GM12878 (cell line): ENCODE data around the gene CAMTA1. TPM values are rescaled to one million over a fixed set of nuclear protein-coding genes. Genes with fewer than 3 reads are reported as not detected.

Experiments
- ATAC-seq: fragments of 200-7000 bp; cut with Tn5 transposase; 3 replicates; pipeline ENCODE4 v1.9.1; 2020; ENCODE audit warnings: mild to moderate bottlenecking, moderate library complexity
- BruUV-seq: library from RNA; stranded (reverse); fragments of 400-500 nt; replicated peaks from 2 replicates; lab custom pipeline; 2021; lab: Mats Ljungman, UMichigan
- CTCF ChIA-PET: fragments of 300-600 bp; sonication (Branson Sonifier 250); formaldehyde crosslinking; extraction: SDS; loops from one replicate; lab custom pipeline; 2021; ENCODE audit warnings: inconsistent platforms; lab: Yijun Ruan, JAX
- POLR2A ChIA-PET: fragments of 350-600 bp; formaldehyde crosslinking; extraction: SDS; loops from one replicate; lab custom pipeline; 2021; ENCODE audit warnings: inconsistent platforms; lab: Charles Lee
- RAD21 ChIA-PET: fragments of 300-600 bp; sonication (Branson Sonifier 250); formaldehyde crosslinking; loops from one replicate; lab custom pipeline; 2023; ENCODE audit warnings: antibody characterized with exemption; ENCODE audit not compliant: unreplicated experiment; lab: Charles Lee
- SMC1A ChIA-PET: fragments of 300-600 bp; sonication (Branson Sonifier 250); formaldehyde crosslinking; loops from one replicate; lab custom pipeline; 2023; ENCODE audit not compliant: unreplicated experiment, uncharacterized antibody; lab: Charles Lee
- DNase-seq: peaks from one replicate; pipeline ENCODE4 v3.0.0-alpha.2; 2011; ENCODE audit warnings: low read depth, low spot score
- FAIRE-seq: peaks from 3 replicates; lab custom pipeline; 2011; peaks lifted over from hg19 to GRCh38; lab: Jason Lieb, UNC
- H2AFZ ChIP-seq: 2 replicates; pipeline ENCODE4 v1.6.0; 2011; ENCODE audit warnings: low read depth, low read length, control low read depth; ENCODE audit not compliant: control insufficient read depth
- H3K27ac ChIP-seq: 2 replicates; pipeline ENCODE4 v1.5.1; 2011; ENCODE audit warnings: control low read depth; ENCODE audit not compliant: control insufficient read depth, insufficient read depth
- H3K27me3 ChIP-seq, 2 experiments: replicated peaks in 1 of 2; 2 replicates each; pipeline versions ENCODE4 v1.6.0 to v1.6.1; 2011; ENCODE audit warnings: low read length in 1 of 2; ENCODE audit not compliant: control insufficient read depth in 2 of 2, insufficient read depth in 2 of 2
- H3K36me3 ChIP-seq, 2 experiments: 2 replicates each; pipeline ENCODE4 v1.5.1; 2011; ENCODE audit warnings: low read length in 1 of 2; ENCODE audit not compliant: control insufficient read depth in 2 of 2, insufficient read depth in 2 of 2
- H3K4me1 ChIP-seq: 2 replicates; pipeline ENCODE4 v1.6.1; 2011; ENCODE audit warnings: mild to moderate bottlenecking, low read length, moderate library complexity, mixed read lengths; ENCODE audit not compliant: control insufficient read depth, insufficient read depth
- H3K4me2 ChIP-seq: 2 replicates; pipeline ENCODE4 v1.6.0; 2011; ENCODE audit warnings: control low read depth; ENCODE audit not compliant: control insufficient read depth, insufficient read depth
- H3K4me3 ChIP-seq: fragments of 200-600 bp; sonication (generic); 2 replicates; pipeline ENCODE4 v1.5.1; 2016
- H3K79me2 ChIP-seq: 2 replicates; pipeline ENCODE4 v1.6.0; 2011; ENCODE audit warnings: low read length; ENCODE audit not compliant: control insufficient read depth, insufficient read depth
- H3K9ac ChIP-seq: 2 replicates; pipeline ENCODE4 v1.8.0; 2011; ENCODE audit warnings: low read length, control low read depth, mixed read lengths; ENCODE audit not compliant: control insufficient read depth, insufficient read depth
- H3K9me3 ChIP-seq: replicated peaks from 3 replicates; pipeline ENCODE4 v1.5.1; 2011; ENCODE audit warnings: mild to moderate bottlenecking, low read length; ENCODE audit not compliant: control insufficient read depth, insufficient read depth
- H4K20me1 ChIP-seq: 2 replicates; pipeline ENCODE4 v1.6.0; 2011; ENCODE audit not compliant: control insufficient read depth, insufficient read depth
- BHLHE40 ChIP-seq, 2 experiments: fragments of 450-650 bp in 1 of 2; IDR thresholded peaks; 2 replicates each; pipeline ENCODE4 v1.6.1; 2011 to 2017; ENCODE audit warnings: low read depth in 2 of 2, borderline replicate concordance in 1 of 2, improper control_type of control experiment in 1 of 2, low read length in 1 of 2, mild to moderate bottlenecking in 1 of 2
- EED ChIP-seq: sonication (generic); IDR thresholded peaks from 2 replicates; pipeline ENCODE4 v1.6.1; 2016; ENCODE audit warnings: antibody characterized with exemption, low read depth
- ESRRA ChIP-seq: IDR thresholded peaks from 2 replicates; pipeline ENCODE4 v1.6.1; 2012; ENCODE audit warnings: mild to moderate bottlenecking, low read length, improper control_type of control experiment
- IKZF2 ChIP-seq, 2 experiments: fragments of 450-650 bp; IDR thresholded peaks; 2 replicates each; pipeline ENCODE4 v1.6.1; 2017; ENCODE audit warnings: mild to moderate bottlenecking in 2 of 2, moderate library complexity in 2 of 2
- JUND ChIP-seq: IDR thresholded peaks from 2 replicates; pipeline ENCODE4 v1.6.1; 2012; ENCODE audit warnings: low read depth, mild to moderate bottlenecking, low read length, improper control_type of control experiment, moderate library complexity
- KDM1A ChIP-seq: fragments of 200-600 bp; sonication (generic); IDR thresholded peaks from 2 replicates; pipeline ENCODE4 v1.6.1; 2016; ENCODE audit warnings: borderline replicate concordance
- MEF2B ChIP-seq: fragments of 450-650 bp; IDR thresholded peaks from 2 replicates; pipeline ENCODE4 v1.6.1; 2018; ENCODE audit warnings: mild to moderate bottlenecking, moderate library complexity; ENCODE audit not compliant: partially characterized antibody, poor library complexity, severe bottlenecking
- NRF1 ChIP-seq: conservative IDR thresholded peaks from 2 replicates; pipeline ENCODE4 v1.6.1; 2011; ENCODE audit warnings: mild to moderate bottlenecking, low read depth, low read length, improper control_type of control experiment
- PAX5 ChIP-seq: IDR thresholded peaks from 2 replicates; pipeline ENCODE4 v1.6.1; 2011; ENCODE audit warnings: low read depth, low read length, borderline replicate concordance
- PAX8 ChIP-seq: fragments of 450-650 bp; IDR thresholded peaks from 2 replicates; pipeline ENCODE4 v1.6.1; 2017; ENCODE audit warnings: mild to moderate bottlenecking, moderate library complexity
- RFX5 ChIP-seq: IDR thresholded peaks from 2 replicates; pipeline ENCODE4 v1.6.1; 2011; ENCODE audit warnings: low read depth, low read length, improper control_type of control experiment
- SUZ12 ChIP-seq: fragments of 200-600 bp; sonication (generic); IDR thresholded peaks from one replicate; pipeline ENCODE4 v1.6.1; 2018; ENCODE audit warnings: antibody characterized with exemption, mild to moderate bottlenecking; ENCODE audit not compliant: unreplicated experiment
- ZNF217 ChIP-seq: fragments of 450-650 bp; IDR thresholded peaks from 2 replicates; pipeline ENCODE4 v1.6.1; 2017; ENCODE audit warnings: antibody characterized with exemption, mild to moderate bottlenecking
- WGBS: methylation state at CpG from one replicate; pipeline ENCODE4 v1.1.6; 2016; ENCODE audit warnings: low lambda C conversion rate; ENCODE audit not compliant: insufficient replicate concordance, insufficient coverage; ENCODE audit errors: missing lambda C conversion rate; 5-methylcytosine and 5-hydroxymethylcytosine counted together
- in situ Hi-C: fragments of 300-500 bp; cut with MboI; formaldehyde crosslinking; loops from 9 replicates; pipeline ENCODE4 v1.14.3; 2018; ENCODE audit warnings: mixed read lengths
- intact Hi-C: fragments of 100-400 bp; cut with micrococcal nuclease; formaldehyde crosslinking; loops from one replicate; pipeline ENCODE4 v1.14.2; 2022; ENCODE audit not compliant: unreplicated experiment
- polyA plus RNA-seq, 11 experiments: library from polyadenylated mRNA; depleted of rRNA in 4 of 11; unstranded in 6 of 11; stranded (reverse) in 5 of 11; fragments of >200 nt; fragmentation: Nextera tagmentation in 4 of 11; fragmentation: Illumina TruSeq in 1 of 11; extraction: Ambion mirVana in 4 of 11; extraction: Trizol in 1 of 11; gene quantifications; 1 replicate in 1 of 11; 2 replicates in 10 of 11; pipeline versions ENCODE4 v1.2.1 to v1.2.3, GENCODE V29; 2011 to 2016; ENCODE audit warnings: inconsistent platforms in 2 of 11, missing spikeins in 2 of 11, low read depth in 1 of 11
- total RNA-seq, 4 experiments: library from RNA; depleted of rRNA in 3 of 4; stranded (reverse); fragments of >200 nt in 3 of 4; fragmentation: Illumina TruSeq in 1 of 4; extraction: Trizol in 1 of 4; gene quantifications; 2 replicates each; pipeline versions ENCODE4 v1.2.1 to v1.2.3, GENCODE V29; 2013 to 2021
- TF ChIP-seq, protein P1 (sequence below): fragments of 450-650 bp; IDR thresholded peaks from 2 replicates; pipeline ENCODE4 v1.6.1; 2017; ENCODE audit warnings: borderline replicate concordance
- TF ChIP-seq, protein P2 (sequence below): IDR thresholded peaks from 2 replicates; pipeline ENCODE4 v1.6.1; 2012; ENCODE audit warnings: low read length, inconsistent platforms

CAMTA1 gene
- total and polyA plus RNA-seq, 10 of the 15 experiments (the other 5 are each of a cell fraction or from before 2014, with no cell fraction given): 37.7 to 148 (median 76.4) TPM

DNA sequence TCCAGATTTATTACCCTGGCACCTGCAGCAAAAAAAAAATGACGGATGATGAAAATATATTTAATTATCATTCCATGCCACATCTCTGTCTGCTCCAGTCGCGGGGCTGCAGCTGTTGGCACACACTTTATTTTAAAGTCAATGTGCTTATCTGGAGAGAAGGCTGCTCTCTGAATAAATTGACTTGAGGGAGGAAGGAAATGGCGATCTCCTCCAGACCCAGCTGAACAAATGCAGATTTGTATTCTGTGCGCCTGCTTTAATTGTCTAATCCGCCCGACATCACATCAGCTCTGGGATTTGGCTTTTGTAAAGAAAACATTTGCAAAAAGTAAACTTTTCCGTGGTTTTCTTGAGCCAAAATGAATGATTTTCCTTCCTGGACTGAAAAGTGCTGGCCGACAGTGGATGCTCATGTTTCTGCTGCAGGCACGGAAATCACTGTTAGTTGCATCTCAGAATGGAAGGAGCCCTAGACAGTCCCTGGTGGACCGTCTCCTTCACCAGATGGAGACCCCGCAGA is 150.2 kb downstream of the CAMTA1 start:
- no peak for TF ChIP-seq EED
- no peak for TF ChIP-seq RFX5
- intact Hi-C loops (no loop called here), in situ Hi-C loops (no loop called here)
- Histone ChIP-seq H3K9ac (no peak overlapping the region), H3K4me2 (no peak overlapping the region), H3K36me3 (no peaks in the 10 kb centered on the region), H3K27me3 (peaks cover 2 to 14% of the 10 kb centered on the region in 2 experiments; a peak in 3 of 4 replicates), H4K20me1 (no peaks in the 10 kb centered on the region), H2AFZ (no peak overlapping the region), H3K79me2 (no peaks in the 10 kb centered on the region), H3K9me3 (no peaks in the 10 kb centered on the region), H3K27ac (no peak overlapping the region), H3K4me3 (no peak overlapping the region), H3K4me1 (no peaks in the 10 kb centered on the region)
- DNase-seq: no peak
- ChIA-PET POLR2A (no interaction called here), RAD21 (no interaction called here), SMC1A (interaction anchor here (0.6 kb wide), 1 partner anchor 28 kb away, joined by 3 read pairs; no protein-coding TSS in a partner anchor), CTCF (no interaction called here)
- no TSS peak for BruUV-seq
- no peak for ATAC-seq
- FAIRE-seq: no peak
- 7% methylated on average over 12 of the region's 12 CpGs for WGBS

DNA sequence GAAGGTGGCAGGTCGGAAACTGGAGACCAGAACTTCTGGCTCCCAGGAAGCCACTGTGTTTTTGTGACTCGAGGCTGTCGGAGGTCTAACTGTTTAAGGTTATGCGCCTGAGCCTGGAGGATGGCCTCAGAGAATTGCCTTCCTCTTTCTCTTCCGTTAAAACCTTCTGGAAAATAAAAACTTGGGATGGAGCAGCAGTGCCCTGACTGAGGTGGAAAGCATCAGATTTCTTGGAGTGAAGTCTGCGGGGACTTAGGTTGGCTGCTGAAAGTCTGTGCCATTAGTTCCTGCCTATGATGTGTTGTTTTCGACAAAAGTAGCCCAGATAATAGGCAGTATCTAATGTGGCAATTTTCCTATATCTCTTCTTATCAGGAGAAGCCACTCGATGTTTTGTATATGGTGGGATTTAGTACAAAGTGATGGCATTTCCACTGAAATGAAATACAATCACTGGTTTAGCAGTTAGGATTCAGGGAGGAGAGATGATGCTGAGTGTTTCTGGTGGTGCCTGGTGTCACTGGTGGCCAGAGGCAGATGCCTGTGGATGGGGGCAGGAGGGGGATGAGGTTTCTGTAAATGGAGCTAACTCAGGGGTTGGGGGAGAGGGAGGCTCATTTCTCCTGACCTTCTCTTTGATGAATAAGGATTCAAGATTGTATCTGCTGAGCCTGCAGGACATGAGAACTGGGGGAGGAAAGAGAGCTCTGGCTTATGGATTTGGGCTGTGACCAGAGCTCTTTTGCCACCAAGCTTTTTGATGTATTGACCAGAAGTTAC is 150.8 kb downstream of the CAMTA1 start:
- Histone ChIP-seq H3K4me1 (no peaks in the 10 kb centered on the region), H4K20me1 (no peaks in the 10 kb centered on the region), H3K4me3 (no peak overlapping the region), H2AFZ (no peak overlapping the region), H3K27ac (no peak overlapping the region), H3K36me3 (no peaks in the 10 kb centered on the region), H3K9ac (no peak overlapping the region), H3K4me2 (no peak overlapping the region), H3K9me3 (no peaks in the 10 kb centered on the region), H3K27me3 (peaks cover 2 to 14% of the 10 kb centered on the region in 2 experiments; a peak in 2 of 4 replicates), H3K79me2 (no peaks in the 10 kb centered on the region)
- FAIRE-seq (no peak), DNase-seq (no peak), ATAC-seq (no peak)
- SMC1A ChIA-PET: no interaction called here
- WGBS: 6% methylated on average over 8 of the region's 8 CpGs
- intact Hi-C loops (no loop called here), in situ Hi-C loops (no loop called here)
- POLR2A ChIA-PET: no interaction called here
- RAD21 ChIA-PET: no interaction called here
- CTCF ChIA-PET: no interaction called here
- no TSS peak for BruUV-seq
- no peak for TF ChIP-seq ESRRA
- TF ChIP-seq ZNF217: no peak
- no peak for TF ChIP-seq PAX5
- no peak for TF ChIP-seq JUND
- TF ChIP-seq MEF2B: no peak
- TF ChIP-seq KDM1A: no peak
- no peak for TF ChIP-seq NRF1
- TF ChIP-seq, protein P1, sequence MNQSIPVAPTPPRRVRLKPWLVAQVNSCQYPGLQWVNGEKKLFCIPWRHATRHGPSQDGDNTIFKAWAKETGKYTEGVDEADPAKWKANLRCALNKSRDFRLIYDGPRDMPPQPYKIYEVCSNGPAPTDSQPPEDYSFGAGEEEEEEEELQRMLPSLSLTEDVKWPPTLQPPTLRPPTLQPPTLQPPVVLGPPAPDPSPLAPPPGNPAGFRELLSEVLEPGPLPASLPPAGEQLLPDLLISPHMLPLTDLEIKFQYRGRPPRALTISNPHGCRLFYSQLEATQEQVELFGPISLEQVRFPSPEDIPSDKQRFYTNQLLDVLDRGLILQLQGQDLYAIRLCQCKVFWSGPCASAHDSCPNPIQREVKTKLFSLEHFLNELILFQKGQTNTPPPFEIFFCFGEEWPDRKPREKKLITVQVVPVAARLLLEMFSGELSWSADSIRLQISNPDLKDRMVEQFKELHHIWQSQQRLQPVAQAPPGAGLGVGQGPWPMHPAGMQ: no peak
- TF ChIP-seq, protein P2, sequence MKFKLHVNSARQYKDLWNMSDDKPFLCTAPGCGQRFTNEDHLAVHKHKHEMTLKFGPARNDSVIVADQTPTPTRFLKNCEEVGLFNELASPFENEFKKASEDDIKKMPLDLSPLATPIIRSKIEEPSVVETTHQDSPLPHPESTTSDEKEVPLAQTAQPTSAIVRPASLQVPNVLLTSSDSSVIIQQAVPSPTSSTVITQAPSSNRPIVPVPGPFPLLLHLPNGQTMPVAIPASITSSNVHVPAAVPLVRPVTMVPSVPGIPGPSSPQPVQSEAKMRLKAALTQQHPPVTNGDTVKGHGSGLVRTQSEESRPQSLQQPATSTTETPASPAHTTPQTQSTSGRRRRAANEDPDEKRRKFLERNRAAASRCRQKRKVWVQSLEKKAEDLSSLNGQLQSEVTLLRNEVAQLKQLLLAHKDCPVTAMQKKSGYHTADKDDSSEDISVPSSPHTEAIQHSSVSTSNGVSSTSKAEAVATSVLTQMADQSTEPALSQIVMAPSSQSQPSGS: no peak
- TF ChIP-seq PAX8: no peak
- no peak for TF ChIP-seq SUZ12
- TF ChIP-seq IKZF2 (IDR thresholded peaks at IDR 0.05): no peak
- TF ChIP-seq BHLHE40 (IDR thresholded peaks at IDR 0.05; ENCODE audit: borderline replicate concordance in 1 of 2, low read depth in 2 of 2, low read length in 1 of 2): no peak
